HG03175 (cell line): Measurements from ENCODE around the gene FKBP4.

Experiments used
- ATAC-seq: cut with Tn5 transposase; IDR thresholded peaks from one replicate; pipeline ENCODE4 v1.9.1; 2021; ENCODE audit warnings: mild to moderate bottlenecking, moderate library complexity; ENCODE audit not compliant: unreplicated experiment

FKBP4 gene

GRCh38 chr12:2779281-2779680 is 15.5 kb upstream of the FKBP4 start:
- ATAC-seq = no peak

GRCh38 chr12:2783936-2784600 is 10.7 kb upstream of the FKBP4 start:
- ATAC-seq = no peak

- ATAC-seq = no peak
Observed at GRCh38 chr12:2785017-2785416, 9.8 kb upstream of the FKBP4 start.

GRCh38 chr12:2791089-2791488 is 3.7 kb upstream of the FKBP4 start:
- ATAC-seq = no peak

- ATAC-seq = no peak
Observed at GRCh38 chr12:2792671-2793500, 1.9 kb upstream of the FKBP4 start.

- no peak for ATAC-seq
Observed at GRCh38 chr12:2793561-2793960, 1.2 kb upstream of the FKBP4 start.

GRCh38 chr12:2794191-2794735 is 507 bp upstream of the FKBP4 start:
- ATAC-seq = no peak

- ATAC-seq = peak; percentile 77
Observed at GRCh38 chr12:2795291-2796186, 769 bp downstream of the FKBP4 start.

GRCh38 chr12:2796187-2796666 is 1.5 kb downstream of the FKBP4 start:
- no peak for ATAC-seq

- ATAC-seq = no peak
Observed at GRCh38 chr12:2797721-2798418, 3.1 kb downstream of the FKBP4 start.

- no peak for ATAC-seq
Observed at GRCh38 chr12:2800046-2800570, 5.3 kb downstream of the FKBP4 start.

- ATAC-seq = no peak
Observed at GRCh38 chr12:2801044-2801783, 6.4 kb downstream of the FKBP4 start.

GRCh38 chr12:2803635-2804392 is 9.0 kb downstream of the FKBP4 start:
- no peak for ATAC-seq

GRCh38 chr12:2804393-2805142 is 9.8 kb downstream of the FKBP4 start:
- ATAC-seq = no peak

- no peak for ATAC-seq
Observed at GRCh38 chr12:2805143-2805520, 10.4 kb downstream of the FKBP4 start.

GRCh38 chr12:2806700-2807099 is 11.9 kb downstream of the FKBP4 start:
- no peak for ATAC-seq

- no peak for ATAC-seq
Observed at GRCh38 chr12:2811801-2812200, 17.0 kb downstream of the FKBP4 start.
